Right lobe of liver (tissue), 6 donors: Measurements from ENCODE around the gene FLYWCH2. TPM values are rescaled to one million over a fixed set of nuclear protein-coding genes. Genes with fewer than 3 reads are reported as not detected.

Experiments used
- ATAC-seq, 4 donors: fragments of 200-7000 bp; cut with Tn5 transposase; one replicate each; pipeline ENCODE4 v1.9.1; 2020; ENCODE audit warnings: mild to moderate bottlenecking in 4 of 4, moderate library complexity in 4 of 4
- DNase-seq, 3 donors: peaks; one replicate each; pipeline ENCODE4 v3.0.0-alpha.2; 2020
- H3K27ac ChIP-seq, 3 donors: fragments of 200-600 bp; one replicate each; pipeline ENCODE4 v1.8.0; 2022
- H3K27me3 ChIP-seq, 2 donors: fragments of 200-600 bp; one replicate each; pipeline ENCODE4 v1.8.0; 2022
- H3K36me3 ChIP-seq, 4 donors: fragments of 200-600 bp; sonication (generic) in 1 of 4; one replicate each; pipeline versions ENCODE4 v1.5.1 to v1.8.0; 2017 to 2022; ENCODE audit warnings: control low read depth in 1 of 4
- H3K4me1 ChIP-seq, 4 donors: fragments of 200-600 bp; sonication (generic) in 1 of 4; one replicate each; pipeline versions ENCODE4 v1.5.1 to v1.8.0; 2017 to 2022; ENCODE audit warnings: control low read depth in 1 of 4
- H3K4me3 ChIP-seq, 3 donors: fragments of 200-600 bp; one replicate each; pipeline ENCODE4 v1.8.0; 2022
- H3K9me3 ChIP-seq, 4 donors: fragments of 200-600 bp; sonication (generic) in 1 of 4; one replicate each; pipeline versions ENCODE4 v1.5.1 to v1.8.0; 2017 to 2022; ENCODE audit warnings: control low read depth in 1 of 4
- POLR2A ChIP-seq: fragments of 450-650 bp; IDR thresholded peaks from one replicate; pipeline ENCODE4 v1.6.1; 2017; ENCODE audit warnings: antibody characterized with exemption, mild to moderate bottlenecking
- WGBS: methylation state at CpG from one replicate; pipeline ENCODE4 v1.1.6; 2018; ENCODE audit warnings: low coverage, low lambda C conversion rate; ENCODE audit not compliant: insufficient coverage; ENCODE audit errors: missing lambda C conversion rate; 5-methylcytosine and 5-hydroxymethylcytosine counted together
- intact Hi-C, 2 donors: fragments of 100-400 bp; cut with DNase I; formaldehyde crosslinking; loops; one replicate each; pipeline versions ENCODE4 v1.11.2 to v1.14.1; 2022
- total RNA-seq, 6 experiments: library from RNA; depleted of rRNA in 2 of 6; stranded (reverse); fragments of >200 nt in 2 of 6; fragmentation: NEBNext Ultra II Directional in 3 of 6; extraction: Animal tissue kit (Norgen Biotek cat#: 25700) in 3 of 6; gene quantifications; one replicate each; pipeline versions ENCODE4 v1.1.0 to v1.2.4, GENCODE V29; 2016 to 2023
- TF ChIP-seq, protein P1 (sequence below), 4 donors: fragments of 200-600 bp in 3 of 4; fragments of 450-650 bp in 1 of 4; IDR thresholded peaks; one replicate each; pipeline versions ENCODE4 v1.5.1 to v1.8.0; 2016 to 2022; ENCODE audit warnings: antibody characterized with exemption in 4 of 4, mild to moderate bottlenecking in 2 of 4
- donor health status: DM: no; HTN: yes; CAD: no.
- donor health status: DM: no; HTN: no; CAD: no.
- donor health status: DM: no; HTN: no; CAD: no.
- donor health status: DM: no; HTN: yes; CAD: no.
- donor health status: DM: no; HTN: yes; CAD: no.

The FLYWCH2 gene
- total RNA-seq, 6 experiments from 2014 or later, result 3.6 to 18.9 (median 5.6) TPM

DNA sequence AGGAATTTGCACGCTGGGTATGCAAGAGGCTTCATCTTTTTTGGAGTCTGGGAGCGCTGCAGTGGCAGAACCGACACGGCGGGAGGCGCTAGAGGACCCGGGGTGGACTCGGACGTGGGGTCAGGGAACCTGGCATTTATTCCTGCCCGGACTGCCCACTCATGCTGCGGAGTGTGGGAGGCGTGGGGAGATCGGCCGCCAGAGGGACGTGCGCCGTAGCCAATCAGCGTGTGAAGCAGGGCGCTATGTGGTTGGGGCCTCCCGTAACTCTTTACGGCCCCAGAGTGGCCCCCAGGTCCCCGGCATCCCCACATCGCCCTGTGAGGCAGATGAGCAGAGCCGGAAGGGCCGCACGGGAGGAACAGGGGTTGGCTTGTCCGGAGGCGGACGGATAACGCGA, 11.2 kb downstream of the FLYWCH2 start:
- DNase-seq (no peak), ATAC-seq (no peak)
- 100% methylated on average over 2 of the region's 31 CpGs for WGBS

DNA sequence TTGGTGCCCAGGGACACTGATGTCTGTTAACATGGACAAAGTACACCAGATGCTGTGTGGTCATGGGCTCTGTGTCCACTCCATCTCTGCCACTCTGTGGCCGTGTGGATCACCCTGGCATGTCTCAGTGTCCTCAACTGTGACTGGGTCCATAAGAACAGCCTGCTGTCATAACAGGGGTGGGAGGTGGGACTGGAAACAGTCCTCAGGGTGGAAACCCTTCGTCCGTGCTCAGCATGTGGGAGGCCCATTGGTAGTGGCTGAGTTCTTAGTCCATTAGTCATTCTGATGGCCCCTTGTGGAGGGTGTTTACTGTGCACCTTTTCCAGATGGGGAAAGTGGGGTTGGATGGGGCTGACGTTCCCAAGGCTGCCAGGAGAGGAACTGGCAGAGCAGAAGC, 12.8 kb downstream of the FLYWCH2 start:
- intact Hi-C loops, result no loop called here
- Histone ChIP-seq H3K36me3 (no peaks in the 10 kb centered on the region), H3K27ac (no peak overlapping the region), H3K4me1 (no peaks in the 10 kb centered on the region), H3K9me3 (no peaks in the 10 kb centered on the region), H3K4me3 (no peak overlapping the region), H3K27me3 (no peaks in the 10 kb centered on the region)
- no peak for TF ChIP-seq POLR2A
- TF ChIP-seq, protein P1, sequence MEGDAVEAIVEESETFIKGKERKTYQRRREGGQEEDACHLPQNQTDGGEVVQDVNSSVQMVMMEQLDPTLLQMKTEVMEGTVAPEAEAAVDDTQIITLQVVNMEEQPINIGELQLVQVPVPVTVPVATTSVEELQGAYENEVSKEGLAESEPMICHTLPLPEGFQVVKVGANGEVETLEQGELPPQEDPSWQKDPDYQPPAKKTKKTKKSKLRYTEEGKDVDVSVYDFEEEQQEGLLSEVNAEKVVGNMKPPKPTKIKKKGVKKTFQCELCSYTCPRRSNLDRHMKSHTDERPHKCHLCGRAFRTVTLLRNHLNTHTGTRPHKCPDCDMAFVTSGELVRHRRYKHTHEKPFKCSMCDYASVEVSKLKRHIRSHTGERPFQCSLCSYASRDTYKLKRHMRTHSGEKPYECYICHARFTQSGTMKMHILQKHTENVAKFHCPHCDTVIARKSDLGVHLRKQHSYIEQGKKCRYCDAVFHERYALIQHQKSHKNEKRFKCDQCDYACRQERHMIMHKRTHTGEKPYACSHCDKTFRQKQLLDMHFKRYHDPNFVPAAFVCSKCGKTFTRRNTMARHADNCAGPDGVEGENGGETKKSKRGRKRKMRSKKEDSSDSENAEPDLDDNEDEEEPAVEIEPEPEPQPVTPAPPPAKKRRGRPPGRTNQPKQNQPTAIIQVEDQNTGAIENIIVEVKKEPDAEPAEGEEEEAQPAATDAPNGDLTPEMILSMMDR (IDR thresholded peaks at IDR 0.05), result no peak
- WGBS, result no CpG with 5 or more reads among the region's 4 CpGs
- no peak for ATAC-seq
- DNase-seq, result no peak

More for the DNA sequence above, 11.2 kb downstream of the FLYWCH2 start:
- no peaks in the 10 kb centered on the region for H3K4me1 ChIP-seq
- TF ChIP-seq POLR2A, result no peak
- TF ChIP-seq, protein P1 (IDR thresholded peaks at IDR 0.05), result no peak
- no peaks in the 10 kb centered on the region for H3K27me3 ChIP-seq
- no peaks in the 10 kb centered on the region for H3K9me3 ChIP-seq
- intact Hi-C loops, result no loop called here
- H3K36me3 ChIP-seq, result no peaks in the 10 kb centered on the region
- no peak overlapping the region for H3K27ac ChIP-seq
- no peak overlapping the region for H3K4me3 ChIP-seq

DNA sequence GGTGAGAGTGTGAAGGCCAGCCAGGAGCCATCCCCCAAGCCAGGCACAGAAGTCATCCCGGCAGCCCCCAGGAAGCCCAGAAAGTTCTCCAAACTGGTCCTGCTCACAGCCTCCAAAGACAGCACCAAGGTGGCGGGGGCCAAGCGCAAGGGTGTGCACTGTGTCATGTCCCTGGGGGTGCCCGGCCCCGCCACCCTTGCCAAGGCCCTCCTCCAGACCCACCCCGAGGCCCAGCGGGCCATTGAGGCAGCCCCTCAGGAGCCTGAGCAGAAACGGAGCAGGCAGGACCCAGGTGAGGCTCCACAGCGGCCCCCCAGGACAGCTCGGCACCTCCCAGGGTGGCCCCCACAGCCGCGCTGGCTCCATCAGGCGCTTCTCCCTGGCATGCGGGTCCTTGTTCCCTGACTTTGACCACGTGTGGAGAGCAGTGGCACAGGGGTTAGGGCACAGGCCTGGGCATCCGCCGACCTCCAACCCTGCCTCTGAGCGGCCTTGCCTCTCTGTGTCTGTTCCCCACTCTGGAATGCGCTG, 13.5 kb downstream of the FLYWCH2 start:
- TF ChIP-seq POLR2A, result no peak
- TF ChIP-seq, protein P1 (IDR thresholded peaks at IDR 0.05), result no peak
- peak in 2 of 4 donors; percentile 5 to 14 for ATAC-seq
- Histone ChIP-seq H3K36me3 (no peaks in the 10 kb centered on the region), H3K4me3 (no peak overlapping the region), H3K4me1 (no peaks in the 10 kb centered on the region), H3K9me3 (no peaks in the 10 kb centered on the region), H3K27me3 (no peaks in the 10 kb centered on the region), H3K27ac (no peak overlapping the region)
- DNase-seq, result no peak
- intact Hi-C loops, result no loop called here
- no CpG with 5 or more reads among the region's 19 CpGs for WGBS

DNA sequence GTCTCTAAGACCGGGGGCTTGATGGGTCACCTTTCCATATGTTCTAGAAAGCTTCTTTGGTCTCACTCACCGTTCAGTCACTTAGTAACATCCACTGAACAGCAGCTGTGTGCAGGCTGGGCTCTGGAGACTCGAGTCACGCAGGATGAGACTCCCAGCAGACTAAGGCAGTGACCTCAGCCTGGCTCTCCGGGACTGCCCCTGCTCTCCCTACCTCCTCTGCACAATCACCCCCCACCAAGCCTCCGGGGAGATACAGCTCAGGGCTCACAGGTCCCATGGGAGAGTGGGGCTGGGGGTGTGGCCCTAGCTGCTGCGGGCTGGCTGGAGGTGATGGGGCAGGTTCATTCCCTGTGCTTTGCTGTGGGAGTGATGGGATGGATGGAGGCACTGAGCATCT, 14.1 kb downstream of the FLYWCH2 start:
- no peak overlapping the region for H3K4me3 ChIP-seq
- WGBS, result 94% methylated on average over 5 of the region's 7 CpGs
- no peak for TF ChIP-seq POLR2A
- TF ChIP-seq, protein P1 (IDR thresholded peaks at IDR 0.05), result no peak
- DNase-seq (no peak), ATAC-seq (peak in 1 of 4 donors; percentile 4)
- H3K27me3 ChIP-seq, result no peaks in the 10 kb centered on the region
- H3K4me1 ChIP-seq, result no peaks in the 10 kb centered on the region
- no peaks in the 10 kb centered on the region for H3K36me3 ChIP-seq
- H3K27ac ChIP-seq, result no peak overlapping the region
- intact Hi-C loops, result no loop called here
- H3K9me3 ChIP-seq, result no peaks in the 10 kb centered on the region
